ENCODE measurements around the gene PITPNC1. TPM values are rescaled to one million over a fixed set of nuclear protein-coding genes. Genes with fewer than 3 reads are reported as not detected.

The PITPNC1 gene
- total and polyA plus RNA-seq, 2 donors (not counting 1 experiment from before 2014, with no cell fraction given): 4.7 to 26.1 TPM

GRCh38 chr17:67452681-67453554 is 75.8 kb downstream of the PITPNC1 start:
- Histone ChIP-seq H3K79me2 (ENCODE audit: control insufficient read depth, insufficient read depth, low read length) (peaks cover 5% of the 10 kb centered on the region), H3K36me3 (replicated peaks in 1 of 2; ENCODE audit: control extremely low read depth in 1 of 2, control insufficient read depth in 1 of 2, extremely low read depth in 1 of 2, insufficient read depth in 2 of 2, low read length in 1 of 2) (no peaks in the 10 kb centered on the region), H3K4me2 (replicated peaks; ENCODE audit: low read depth, low read length, poor library complexity, severe bottlenecking) (peak overlapping the region; percentile 11), H3K27ac (ENCODE audit: low read length in 2 of 2) (no peak overlapping the region), H4K20me1 (ENCODE audit: control insufficient read depth, insufficient read depth, low read length, poor library complexity, severe bottlenecking) (no peaks in the 10 kb centered on the region), H3K4me1 (ENCODE audit: control insufficient read depth in 2 of 2, insufficient read depth in 2 of 2, low read length in 2 of 2) (peaks cover 3 to 19% of the 10 kb centered on the region in 2 donors), H3K4me3 (ENCODE audit: control extremely low read depth in 1 of 5, extremely low read depth in 1 of 5, insufficient read depth in 1 of 5, low read depth in 2 of 5, low read length in 4 of 5) (no peak overlapping the region), H3K27me3 (replicated peaks in 1 of 4; ENCODE audit: control extremely low read depth in 1 of 4, control insufficient read depth in 3 of 4, insufficient read depth in 4 of 4, low read length in 3 of 4) (no peaks in the 10 kb centered on the region), H3K9ac (ENCODE audit: low read length) (no peak overlapping the region), H3K9me3 (ENCODE audit: control extremely low read depth in 1 of 3, control insufficient read depth in 2 of 3, insufficient read depth in 1 of 3, low read length in 2 of 3) (peaks cover 0 to 11% (median 2%) of the 10 kb centered on the region in 3 donors), H2AFZ (ENCODE audit: insufficient read depth, low read depth, low read length, poor library complexity, severe bottlenecking) (no peak overlapping the region)
- no CpG with 5 or more reads among the region's 10 CpGs for WGBS (ENCODE audit: insufficient coverage)
- ChIA-PET CTCF (no interaction called here), POLR2A (no interaction called here)
- TF ChIP-seq EZH2 (IDR thresholded peaks at IDR 0.05; ENCODE audit: borderline replicate concordance, insufficient read depth, low read depth, low read length, poor library complexity, severe bottlenecking): no peak
- no peak for TF ChIP-seq CTCF (IDR thresholded peaks at IDR 0.05)
- ATAC-seq (ENCODE audit: low read depth) (no peak), DNase-seq (no peak)
- Mint-ChIP-seq H3K4me1 (peaks cover 40% of the 10 kb centered on the region), H3K9me3 (ENCODE audit: insufficient read depth) (peaks cover under 1% of the 10 kb centered on the region), H3K27me3 (no peaks in the 10 kb centered on the region), H3K27ac (peak overlapping the region; percentile 21), H3K4me3 (peak overlapping the region; percentile 51)
- intact Hi-C loops (cut with micrococcal nuclease): no loop called here

- H3K79me2 ChIP-seq (ENCODE audit: control insufficient read depth, insufficient read depth, low read length): peaks cover 5% of the 10 kb centered on the region
- no peaks in the 10 kb centered on the region for H3K36me3 ChIP-seq (replicated peaks in 1 of 2; ENCODE audit: control extremely low read depth in 1 of 2, control insufficient read depth in 1 of 2, extremely low read depth in 1 of 2, insufficient read depth in 2 of 2, low read length in 1 of 2)
- peaks cover 31% of the 10 kb centered on the region for H3K4me1 Mint-ChIP-seq
- no peak overlapping the region for H3K4me2 ChIP-seq (replicated peaks; ENCODE audit: low read depth, low read length, poor library complexity, severe bottlenecking)
- no peak overlapping the region for H3K4me3 Mint-ChIP-seq
- peaks cover 0 to 15% (median 5%) of the 10 kb centered on the region in 3 donors for H3K9me3 ChIP-seq (ENCODE audit: control extremely low read depth in 1 of 3, control insufficient read depth in 2 of 3, insufficient read depth in 1 of 3, low read length in 2 of 3)
- TF ChIP-seq EZH2 (IDR thresholded peaks at IDR 0.05; ENCODE audit: borderline replicate concordance, insufficient read depth, low read depth, low read length, poor library complexity, severe bottlenecking) (no peak), CTCF (IDR thresholded peaks at IDR 0.05) (no peak)
- ChIA-PET CTCF (no interaction called here), POLR2A (no interaction called here)
- H3K27ac ChIP-seq (ENCODE audit: low read length in 2 of 2): no peak overlapping the region
- H2AFZ ChIP-seq (ENCODE audit: insufficient read depth, low read depth, low read length, poor library complexity, severe bottlenecking): no peak overlapping the region
- no peak overlapping the region for H3K27ac Mint-ChIP-seq
- H3K9ac ChIP-seq (ENCODE audit: low read length): no peak overlapping the region
- intact Hi-C loops (cut with micrococcal nuclease): no loop called here
- H3K27me3 ChIP-seq (replicated peaks in 1 of 4; ENCODE audit: control extremely low read depth in 1 of 4, control insufficient read depth in 3 of 4, insufficient read depth in 4 of 4, low read length in 3 of 4): no peaks in the 10 kb centered on the region
- peaks cover 3 to 9% of the 10 kb centered on the region in 2 donors for H3K4me1 ChIP-seq (ENCODE audit: control insufficient read depth in 2 of 2, insufficient read depth in 2 of 2, low read length in 2 of 2)
- no CpG with 5 or more reads among the region's 1 CpG for WGBS (ENCODE audit: insufficient coverage)
- no peaks in the 10 kb centered on the region for H4K20me1 ChIP-seq (ENCODE audit: control insufficient read depth, insufficient read depth, low read length, poor library complexity, severe bottlenecking)
- H3K27me3 Mint-ChIP-seq: no peaks in the 10 kb centered on the region
- DNase-seq: peak; percentile 12
- no peak overlapping the region for H3K4me3 ChIP-seq (ENCODE audit: control extremely low read depth in 1 of 5, extremely low read depth in 1 of 5, insufficient read depth in 1 of 5, low read depth in 2 of 5, low read length in 4 of 5)
- no peak for ATAC-seq (ENCODE audit: low read depth)
- peaks cover 4% of the 10 kb centered on the region for H3K9me3 Mint-ChIP-seq (ENCODE audit: insufficient read depth)
Observed at GRCh38 chr17:67456103-67456502, 79.0 kb downstream of the PITPNC1 start.
